CD4-positive, alpha-beta memory T cell (primary cell): ENCODE data around the gene FBXL16. TPM values are rescaled to one million over a fixed set of nuclear protein-coding genes. Genes with fewer than 3 reads are reported as not detected.
A peak's percentile ranks its signal among the peaks of the same experiment; 100 is the strongest.
"Not testable (repeated sequence)": the region's sequence is repeated elsewhere in the genome, so short reads cannot be mapped to it uniquely, and the experiment has no call there.

ENCODE experiments used
- CTCF ChIA-PET: fragments of 350-600 bp; sonication (Branson Sonifier 250); formaldehyde crosslinking; loops from one replicate; lab custom pipeline; 2021; ENCODE audit warnings: inconsistent platforms; ENCODE audit not compliant: partially characterized antibody; lab: Charles Lee
- POLR2A ChIA-PET: fragments of 350-600 bp; sonication (Branson Sonifier 250); formaldehyde crosslinking; loops from one replicate; lab custom pipeline; 2021; ENCODE audit not compliant: partially characterized antibody; lab: Charles Lee
- DNase-seq, 5 donors: peaks; one replicate each; pipeline versions ENCODE4 v3.0.0 to v3.0.0-alpha.2; 2020 to 2022; ENCODE audit warnings: mixed read lengths in 1 of 5
- H3K27ac ChIP-seq: one replicate; pipeline ENCODE4 v1.7.0; 2013; ENCODE audit warnings: low read depth, low read length
- H3K27me3 ChIP-seq: 2 replicates; pipeline ENCODE4 v1.7.0; 2013; ENCODE audit warnings: mild to moderate bottlenecking, low read length, moderate library complexity; ENCODE audit not compliant: insufficient read depth
- H3K36me3 ChIP-seq: 2 replicates; pipeline ENCODE4 v1.7.0; 2013; ENCODE audit warnings: mild to moderate bottlenecking, low read length, moderate library complexity; ENCODE audit not compliant: insufficient read depth
- H3K4me1 ChIP-seq: 2 replicates; pipeline ENCODE4 v1.7.0; 2013; ENCODE audit warnings: mild to moderate bottlenecking, low read length, moderate library complexity; ENCODE audit not compliant: insufficient read depth
- H3K4me3 ChIP-seq, 2 donors: one replicate each; pipeline ENCODE4 v1.7.0; 2013; ENCODE audit warnings: low read length in 2 of 2, mild to moderate bottlenecking in 1 of 2
- H3K9me3 ChIP-seq, 2 donors: one replicate each; pipeline ENCODE4 v1.7.0; 2013; ENCODE audit warnings: low read length in 2 of 2, control low read depth in 1 of 2; ENCODE audit not compliant: control insufficient read depth in 1 of 2
- H3K27ac Mint-ChIP-seq, 7 donors: one replicate each; pipeline ENCODE4 v1.8.0; 2020 to 2021; ENCODE audit warnings: mixed read lengths in 7 of 7, mild to moderate bottlenecking in 6 of 7, inconsistent platforms in 3 of 7, moderate library complexity in 3 of 7
- H3K27me3 Mint-ChIP-seq, 2 donors: one replicate each; pipeline ENCODE4 v1.8.0; 2020 to 2021; ENCODE audit warnings: mixed read lengths in 2 of 2
- H3K36me3 Mint-ChIP-seq, 2 donors: one replicate each; pipeline ENCODE4 v1.8.0; 2020 to 2021; ENCODE audit warnings: mixed read lengths in 2 of 2, inconsistent platforms in 1 of 2, mild to moderate bottlenecking in 1 of 2
- H3K4me1 Mint-ChIP-seq, 4 donors: one replicate each; pipeline ENCODE4 v1.8.0; 2020 to 2021; ENCODE audit warnings: mixed read lengths in 4 of 4, mild to moderate bottlenecking in 1 of 4
- H3K4me3 Mint-ChIP-seq, 8 donors: one replicate each; pipeline ENCODE4 v1.8.0; 2020 to 2021; ENCODE audit warnings: mixed read lengths in 8 of 8, mild to moderate bottlenecking in 7 of 8, moderate library complexity in 6 of 8, inconsistent platforms in 3 of 8
- H3K9me3 Mint-ChIP-seq, 8 donors: one replicate each; pipeline ENCODE4 v1.8.0; 2020 to 2021; ENCODE audit warnings: mixed read lengths in 8 of 8, mild to moderate bottlenecking in 5 of 8, inconsistent platforms in 3 of 8, moderate library complexity in 1 of 8
- intact Hi-C: fragments of 100-400 bp; cut with micrococcal nuclease; formaldehyde crosslinking; loops from one replicate; pipeline ENCODE4 v1.15.1; 2023
- polyA plus RNA-seq, 2 donors: library from polyadenylated mRNA; unstranded; fragments of 300-500 nt; fragmentation: Illumina TruSeq; gene quantifications; one replicate each; pipeline ENCODE4 v1.2.3, GENCODE V29; 2021
- total RNA-seq, 2 experiments: library from RNA; stranded (reverse); gene quantifications; one replicate each; pipeline ENCODE4 v1.2.3, GENCODE V29; 2021

FBXL16 gene
- total and polyA plus RNA-seq, 4 experiments from 2014 or later: 9.3 to 59.5 (median 48.5) TPM

DNA sequence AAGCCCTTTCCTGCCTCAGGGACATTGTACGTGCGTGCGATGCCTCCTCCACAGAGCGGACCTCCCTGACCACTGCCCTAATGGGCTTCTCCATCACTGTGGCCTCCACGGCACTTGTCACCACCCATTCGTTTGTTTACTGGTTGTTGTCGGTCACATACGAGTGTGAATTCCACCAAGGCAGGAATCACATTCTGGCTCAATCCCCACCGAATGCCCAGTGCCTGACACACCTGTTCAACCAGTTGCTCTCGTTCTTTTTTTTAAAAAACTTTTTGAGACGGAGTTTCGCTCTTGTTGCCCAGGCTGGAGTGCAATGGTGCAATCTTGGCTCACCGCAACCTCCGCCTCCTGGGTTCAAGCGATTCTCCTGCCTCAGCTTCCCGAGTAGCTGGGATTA is 14.4 kb downstream of the FBXL16 start:
- H3K27me3 Mint-ChIP-seq, intact Hi-C loops, H3K9me3 ChIP-seq, H3K9me3 Mint-ChIP-seq, H3K27ac ChIP-seq, H3K36me3 Mint-ChIP-seq, H3K27me3 ChIP-seq, H3K4me3 ChIP-seq, CTCF ChIA-PET, H3K36me3 ChIP-seq, DNase-seq: not testable (repeated sequence)
- Mint-ChIP-seq H3K4me3 (peak overlapping the region; percentile 62 to 94 (median 89)), H3K4me1 (peaks cover 14 to 46% (median 30%) of the 10 kb centered on the region in 4 donors), H3K27ac (peak overlapping the region in 4 of 7 donors; percentile 57 to 91 (median 84))
- POLR2A ChIA-PET: interaction anchor here (2.4 to 8.0 kb wide), 3 partner anchors 9 to 33 kb away, joined by 18 to 212 read pairs (median 166); partner anchors contain the start of genes ANTKMT, CCDC78, HAGHL and JMJD8
- peaks cover 34% of the 10 kb centered on the region for H3K4me1 ChIP-seq

DNA sequence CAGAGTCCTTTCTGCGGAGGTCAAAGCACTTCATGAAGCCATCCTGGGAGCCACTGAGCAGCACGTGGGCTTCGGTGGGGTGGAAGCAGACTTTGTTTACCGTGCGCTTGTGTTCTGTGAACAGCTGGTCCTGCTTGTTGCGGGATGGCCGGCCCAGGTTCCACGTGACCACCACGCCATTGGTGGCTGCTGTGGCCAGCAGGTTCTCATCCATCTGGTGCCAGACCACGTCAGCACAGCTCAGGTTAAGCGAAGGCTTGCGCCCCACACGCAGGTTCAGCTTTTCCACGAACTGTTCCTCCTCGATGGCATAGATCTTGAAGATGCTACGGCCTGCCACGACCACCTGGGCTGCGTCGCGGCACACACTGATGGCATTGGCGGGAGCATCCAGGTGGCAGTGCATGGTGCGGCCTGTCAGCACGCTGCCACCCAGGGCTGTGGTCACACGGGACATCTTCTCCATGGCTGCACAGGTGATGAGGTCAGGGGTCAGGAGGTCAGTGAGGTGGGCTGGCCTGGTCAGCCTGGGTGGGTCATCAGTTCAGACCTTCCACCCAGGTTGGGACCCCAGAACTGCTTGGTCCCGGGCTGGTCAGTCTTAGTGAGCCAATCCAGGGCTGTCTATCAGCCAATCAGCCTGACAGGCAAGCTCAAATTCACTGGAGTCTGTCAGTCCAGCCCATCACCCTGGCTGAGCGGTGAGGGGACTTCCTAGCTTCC is 16.3 kb downstream of the FBXL16 start:
- CTCF ChIA-PET: interaction anchor here (1.0 to 1.8 kb wide), 3 partner anchors 13 to 23 kb away, joined by 3 to 4 read pairs (median 4); no protein-coding TSS in a partner anchor
- peaks cover 38% of the 10 kb centered on the region for H3K4me1 ChIP-seq
- peaks cover 0 to 2% of the 10 kb centered on the region in 2 donors for H3K36me3 Mint-ChIP-seq

DNA sequence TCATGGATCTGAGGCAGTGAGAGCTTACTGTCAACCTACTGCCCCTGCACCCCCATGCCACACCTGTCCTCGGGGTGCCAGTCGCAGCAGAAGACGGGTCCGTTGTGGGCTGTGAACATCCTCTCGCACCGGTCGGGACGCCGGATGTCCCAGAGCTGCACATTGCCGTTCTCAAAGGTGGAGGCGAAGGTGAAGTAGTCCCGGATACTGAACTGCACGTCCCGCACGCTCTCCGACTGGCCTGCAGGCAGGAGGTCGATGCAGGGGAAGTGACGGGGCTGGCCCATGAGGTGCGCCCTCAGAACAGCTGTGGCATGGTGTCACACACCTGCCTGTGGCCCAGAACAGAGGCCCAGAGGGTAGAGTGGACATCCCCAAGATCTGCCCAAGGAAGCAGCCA is 18.1 kb downstream of the FBXL16 start:
- intact Hi-C loops: no loop called here
- Mint-ChIP-seq H3K27me3 (no peaks in the 10 kb centered on the region), H3K4me1 (peaks cover 11 to 43% (median 28%) of the 10 kb centered on the region in 4 donors), H3K9me3 (peaks cover 0 to 1% (median 0%) of the 10 kb centered on the region in 8 donors), H3K27ac (no peak overlapping the region), H3K36me3 (peaks cover 1 to 6% of the 10 kb centered on the region in 2 donors), H3K4me3 (peak overlapping the region in 2 of 8 donors; percentile 2 to 30)
- no peaks in the 10 kb centered on the region for H3K9me3 ChIP-seq
- no peak overlapping the region for H3K27ac ChIP-seq
- DNase-seq: no peak
- no peak overlapping the region for H3K4me3 ChIP-seq
- POLR2A ChIA-PET: interaction anchor here (0.9 to 10.2 kb wide), 3 partner anchors 5 to 27 kb away, joined by 4 to 212 read pairs (median 5); partner anchors contain the start of genes METRN, RHBDL1 and WDR24
- no peaks in the 10 kb centered on the region for H3K27me3 ChIP-seq
- H3K36me3 ChIP-seq: peaks cover 4% of the 10 kb centered on the region
- peaks cover 50% of the 10 kb centered on the region for H3K4me1 ChIP-seq
- CTCF ChIA-PET: interaction anchor here (0.8 kb wide), 1 partner anchor 34 kb away, joined by 3 read pairs; the partner anchor contains the start of gene ANTKMT

More for the DNA sequence above, 16.3 kb downstream of the FBXL16 start:
- peak overlapping the region; percentile 64 for H3K27ac ChIP-seq
- H3K27me3 ChIP-seq: no peaks in the 10 kb centered on the region
- POLR2A ChIA-PET: interaction anchor here (1.5 to 8.0 kb wide), 13 partner anchors 7 to 53 kb away, joined by 4 to 212 read pairs (median 8); partner anchors contain the start of genes ANTKMT, CCDC78, HAGHL and JMJD8
- no peak for DNase-seq
- no peaks in the 10 kb centered on the region for H3K36me3 ChIP-seq
- peak overlapping the region; percentile 70 to 93 for H3K4me3 ChIP-seq
- no peaks in the 10 kb centered on the region for H3K27me3 Mint-ChIP-seq
- H3K4me1 Mint-ChIP-seq: peaks cover 10 to 41% (median 27%) of the 10 kb centered on the region in 4 donors
- no peaks in the 10 kb centered on the region for H3K9me3 ChIP-seq
- H3K9me3 Mint-ChIP-seq: peaks cover 0 to 1% (median 0%) of the 10 kb centered on the region in 8 donors
- peak overlapping the region; percentile 88 to 93 (median 92) for H3K27ac Mint-ChIP-seq
- intact Hi-C loops: no loop called here
- peak overlapping the region; percentile 89 to 94 (median 90) for H3K4me3 Mint-ChIP-seq

GRCh38 chr16:686459-687260 is 18.9 kb downstream of the FBXL16 start:
- Mint-ChIP-seq H3K4me1 (peaks cover 10 to 51% (median 28%) of the 10 kb centered on the region in 4 donors), H3K4me3 (peak overlapping the region in 3 of 8 donors; percentile 17 to 59 (median 51)), H3K27me3 (no peaks in the 10 kb centered on the region), H3K9me3 (peaks cover 0 to 3% (median 0%) of the 10 kb centered on the region in 8 donors), H3K36me3 (peaks cover 4 to 11% of the 10 kb centered on the region in 2 donors), H3K27ac (no peak overlapping the region)
- no peak overlapping the region for H3K27ac ChIP-seq
- H3K4me3 ChIP-seq: no peak overlapping the region
- no peaks in the 10 kb centered on the region for H3K27me3 ChIP-seq
- H3K4me1 ChIP-seq: peaks cover 58% of the 10 kb centered on the region
- intact Hi-C loops: no loop called here
- POLR2A ChIA-PET: interaction anchor here (1.0 to 10.2 kb wide), 2 partner anchors 6 to 14 kb away, joined by 3 to 212 read pairs; partner anchors contain the start of gene WDR24
- no peak for DNase-seq
- H3K36me3 ChIP-seq: peaks cover 9% of the 10 kb centered on the region
- H3K9me3 ChIP-seq: no peaks in the 10 kb centered on the region
- CTCF ChIA-PET: interaction anchor here (1.0 kb wide), 2 partner anchors 9 to 26 kb away, joined by 3 to 4 read pairs; no protein-coding TSS in a partner anchor

- Histone ChIP-seq H3K4me3 (no peak overlapping the region), H3K27ac (no peak overlapping the region), H3K9me3 (no peaks in the 10 kb centered on the region), H3K27me3 (no peaks in the 10 kb centered on the region), H3K36me3 (peaks cover 12% of the 10 kb centered on the region), H3K4me1 (peaks cover 65% of the 10 kb centered on the region)
- H3K27me3 Mint-ChIP-seq: no peaks in the 10 kb centered on the region
- peaks cover 4 to 18% of the 10 kb centered on the region in 2 donors for H3K36me3 Mint-ChIP-seq
- peak overlapping the region in 5 of 8 donors; percentile 9 to 59 (median 46) for H3K4me3 Mint-ChIP-seq
- intact Hi-C loops: loop anchor here (2.0 kb wide), 1 partner anchor 37 kb away; the partner anchor contains the start of gene WDR90
- peaks cover 0 to 1% (median 0%) of the 10 kb centered on the region in 8 donors for H3K9me3 Mint-ChIP-seq
- DNase-seq: no peak
- H3K27ac Mint-ChIP-seq: peak overlapping the region in 2 of 7 donors; percentile 48 to 72
- ChIA-PET POLR2A (interaction anchor here (1.0 to 10.2 kb wide), 2 partner anchors 7 to 13 kb away, joined by 3 to 212 read pairs; partner anchors contain the start of gene WDR24), CTCF (interaction anchor here (1.0 kb wide), 2 partner anchors 9 to 26 kb away, joined by 3 to 4 read pairs; no protein-coding TSS in a partner anchor)
- peaks cover 9 to 54% (median 32%) of the 10 kb centered on the region in 4 donors for H3K4me1 Mint-ChIP-seq
Measured at GRCh38 chr16:685967-686366, 19.6 kb downstream of the FBXL16 start.

DNA sequence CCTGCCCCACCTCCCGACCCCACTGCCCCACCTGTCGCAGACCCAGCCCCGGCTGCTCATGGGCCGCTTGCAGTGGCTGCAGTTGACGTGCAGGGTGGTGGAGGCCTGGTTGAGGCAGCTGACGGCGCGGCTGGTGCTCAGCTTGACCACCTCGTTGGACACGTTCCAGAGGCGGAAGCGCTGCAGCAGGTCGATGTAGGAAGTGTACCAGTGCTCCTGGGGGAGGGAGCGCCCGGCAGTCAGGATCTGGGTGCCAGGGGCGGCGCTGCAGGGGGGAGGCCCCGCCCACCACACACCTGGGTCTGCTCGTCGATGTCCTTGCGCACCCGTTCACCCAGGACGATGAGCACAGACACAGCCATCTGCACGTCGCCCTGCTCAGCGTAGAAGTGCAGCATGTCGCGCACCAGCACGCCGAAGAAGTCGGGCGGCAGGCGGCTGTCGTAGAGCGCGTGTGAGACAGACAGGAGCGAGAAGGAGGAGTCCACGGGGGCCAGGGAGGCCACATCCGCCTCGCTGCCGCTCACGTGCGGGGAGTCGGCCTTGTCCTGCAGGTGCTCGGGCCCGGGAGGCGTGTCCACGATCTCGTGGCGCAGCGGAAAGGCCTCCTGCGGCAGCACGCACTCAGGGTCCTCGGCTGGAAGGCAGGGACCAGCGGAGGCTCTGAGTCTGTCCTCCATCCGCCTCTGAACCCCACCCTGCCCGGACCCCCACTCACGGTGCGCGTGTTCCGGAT is 20.5 kb downstream of the FBXL16 start:
- no peak for DNase-seq
- CTCF ChIA-PET: no interaction called here
- H3K4me3 Mint-ChIP-seq: peak overlapping the region in 2 of 8 donors; percentile 10 to 29
- H3K4me1 ChIP-seq: peaks cover 62% of the 10 kb centered on the region
- intact Hi-C loops: loop anchor here (1.0 to 2.0 kb wide), 2 partner anchors 17 to 36 kb away; partner anchors contain the start of genes RHOT2 and WDR90
- peaks cover 0 to 1% (median 0%) of the 10 kb centered on the region in 8 donors for H3K9me3 Mint-ChIP-seq
- H3K27ac Mint-ChIP-seq: peak overlapping the region in 1 of 7 donors; percentile 86
- H3K4me3 ChIP-seq: no peak overlapping the region
- H3K9me3 ChIP-seq: no peaks in the 10 kb centered on the region
- H3K27me3 ChIP-seq: no peaks in the 10 kb centered on the region
- POLR2A ChIA-PET: interaction anchor here (0.8 to 10.2 kb wide), 8 partner anchors 8 to 48 kb away, joined by 3 to 212 read pairs (median 7); partner anchors contain the start of genes RHBDL1, RHOT2 and WDR24
- H3K27me3 Mint-ChIP-seq: no peaks in the 10 kb centered on the region
- no peak overlapping the region for H3K27ac ChIP-seq
- peaks cover 12% of the 10 kb centered on the region for H3K36me3 ChIP-seq
- H3K36me3 Mint-ChIP-seq: peaks cover 4 to 17% of the 10 kb centered on the region in 2 donors
- peaks cover 5 to 47% (median 29%) of the 10 kb centered on the region in 4 donors for H3K4me1 Mint-ChIP-seq
